KMS-11 (cell line): Measurements from ENCODE around the gene CRLF1.

Source experiments
- H2AFZ ChIP-seq: fragments of 200-600 bp; sonication (generic); 2 replicates; pipeline ENCODE4 v1.6.1; 2016; ENCODE audit warnings: antibody characterized with exemption, mixed run types, low read depth
- H3K27ac ChIP-seq: fragments of 200-600 bp; sonication (generic); 2 replicates; pipeline ENCODE4 v1.6.1; 2016; ENCODE audit warnings: mild to moderate bottlenecking, mixed run types
- H3K27me3 ChIP-seq: fragments of 200-600 bp; sonication (generic); 2 replicates; pipeline ENCODE4 v1.6.1; 2017; ENCODE audit warnings: mild to moderate bottlenecking, low read depth, mixed run types, moderate library complexity; ENCODE audit not compliant: insufficient read depth
- H3K36me3 ChIP-seq: fragments of 200-600 bp; sonication (generic); 2 replicates; pipeline ENCODE4 v1.6.1; 2017; ENCODE audit warnings: mild to moderate bottlenecking, mixed run types; ENCODE audit not compliant: insufficient read depth
- H3K4me1 ChIP-seq: fragments of 200-600 bp; sonication (generic); 2 replicates; pipeline ENCODE4 v1.6.1; 2016; ENCODE audit warnings: mild to moderate bottlenecking, low read depth, mixed run types; ENCODE audit not compliant: poor library complexity, severe bottlenecking
- H3K4me2 ChIP-seq: fragments of 200-600 bp; sonication (generic); 2 replicates; pipeline ENCODE4 v1.7.0; 2016; ENCODE audit warnings: mild to moderate bottlenecking, mixed run types
- H3K4me3 ChIP-seq: fragments of 200-600 bp; sonication (generic); IDR thresholded peaks from 2 replicates; pipeline ENCODE4 v1.6.1; 2017; ENCODE audit warnings: low read depth, low read length, mixed read lengths; ENCODE audit not compliant: insufficient read depth
- H3K79me2 ChIP-seq: fragments of 200-600 bp; sonication (generic); 2 replicates; pipeline ENCODE4 v1.6.1; 2016; ENCODE audit warnings: low read depth, mixed run types; ENCODE audit not compliant: insufficient read depth
- H3K9ac ChIP-seq: fragments of 200-600 bp; sonication (generic); 2 replicates; pipeline ENCODE4 v1.6.1; 2016; ENCODE audit warnings: mild to moderate bottlenecking, mixed run types
- H4K20me1 ChIP-seq: fragments of 200-600 bp; sonication (generic); 2 replicates; pipeline ENCODE4 v1.6.1; 2016; ENCODE audit warnings: mild to moderate bottlenecking, mixed run types; ENCODE audit not compliant: insufficient read depth
- CTCF ChIP-seq: fragments of 200-600 bp; sonication (generic); conservative IDR thresholded peaks from 2 replicates; pipeline ENCODE4 v1.6.1; 2017; ENCODE audit warnings: low read depth, mild to moderate bottlenecking, antibody characterized with exemption, low read length, moderate library complexity, mixed read lengths

CRLF1 gene

GRCh38 chr19:18646535-18647370, 40.2 kb upstream of the CRLF1 start:
- H3K27me3 ChIP-seq: no peaks in the 10 kb centered on the region
- H2AFZ ChIP-seq: no peak overlapping the region
- no peak for TF ChIP-seq CTCF
- no peaks in the 10 kb centered on the region for H4K20me1 ChIP-seq
- H3K4me1 ChIP-seq: no peaks in the 10 kb centered on the region
- no peak overlapping the region for H3K4me3 ChIP-seq
- no peaks in the 10 kb centered on the region; the same call in 1 of the 2 replicates for H3K79me2 ChIP-seq
- no peak overlapping the region for H3K27ac ChIP-seq
- H3K9ac ChIP-seq: no peak overlapping the region
- no peaks in the 10 kb centered on the region for H3K36me3 ChIP-seq
- H3K4me2 ChIP-seq: no peak overlapping the region

GRCh38 chr19:18645035-18645511, 38.5 kb upstream of the CRLF1 start:
- H3K4me2 ChIP-seq: no peak overlapping the region
- no peak overlapping the region for H3K9ac ChIP-seq
- H3K27me3 ChIP-seq: no peaks in the 10 kb centered on the region
- H3K4me3 ChIP-seq: no peak overlapping the region
- no peak overlapping the region for H3K27ac ChIP-seq
- no peak overlapping the region for H2AFZ ChIP-seq
- no peak for TF ChIP-seq CTCF
- no peaks in the 10 kb centered on the region for H4K20me1 ChIP-seq
- H3K4me1 ChIP-seq: no peaks in the 10 kb centered on the region
- no peaks in the 10 kb centered on the region for H3K36me3 ChIP-seq
- peaks cover 4% of the 10 kb centered on the region; the same call in 1 of the 2 replicates for H3K79me2 ChIP-seq

- no peaks in the 10 kb centered on the region for H4K20me1 ChIP-seq
- no peak overlapping the region for H3K4me2 ChIP-seq
Observed at GRCh38 chr19:18644196-18645034, 37.8 kb upstream of the CRLF1 start.

More at GRCh38 chr19:18644196-18645034, 37.8 kb upstream of the CRLF1 start:
- Histone ChIP-seq H2AFZ (no peak overlapping the region), H3K79me2 (peaks cover 4% of the 10 kb centered on the region; the same call in 1 of the 2 replicates), H3K36me3 (no peaks in the 10 kb centered on the region), H3K27me3 (no peaks in the 10 kb centered on the region), H3K9ac (no peak overlapping the region), H3K4me1 (no peaks in the 10 kb centered on the region), H3K4me3 (no peak overlapping the region), H3K27ac (no peak overlapping the region)
- no peak for TF ChIP-seq CTCF
